SH-SY5Y (cell line): ENCODE data around the gene WFDC2.
A peak's percentile ranks its signal among the peaks of the same experiment; 100 is the strongest.

Source experiments
- GATA2 ChIP-seq: IDR thresholded peaks from 2 replicates; pipeline ENCODE4 v1.6.1; 2011; ENCODE audit warnings: mild to moderate bottlenecking, low read depth, low read length
- GATA3 ChIP-seq: IDR thresholded peaks from 2 replicates; pipeline ENCODE4 v1.6.1; 2011; ENCODE audit warnings: low read depth, mild to moderate bottlenecking, low read length, moderate library complexity

Gene WFDC2, protein sequence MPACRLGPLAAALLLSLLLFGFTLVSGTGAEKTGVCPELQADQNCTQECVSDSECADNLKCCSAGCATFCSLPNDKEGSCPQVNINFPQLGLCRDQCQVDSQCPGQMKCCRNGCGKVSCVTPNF

DNA sequence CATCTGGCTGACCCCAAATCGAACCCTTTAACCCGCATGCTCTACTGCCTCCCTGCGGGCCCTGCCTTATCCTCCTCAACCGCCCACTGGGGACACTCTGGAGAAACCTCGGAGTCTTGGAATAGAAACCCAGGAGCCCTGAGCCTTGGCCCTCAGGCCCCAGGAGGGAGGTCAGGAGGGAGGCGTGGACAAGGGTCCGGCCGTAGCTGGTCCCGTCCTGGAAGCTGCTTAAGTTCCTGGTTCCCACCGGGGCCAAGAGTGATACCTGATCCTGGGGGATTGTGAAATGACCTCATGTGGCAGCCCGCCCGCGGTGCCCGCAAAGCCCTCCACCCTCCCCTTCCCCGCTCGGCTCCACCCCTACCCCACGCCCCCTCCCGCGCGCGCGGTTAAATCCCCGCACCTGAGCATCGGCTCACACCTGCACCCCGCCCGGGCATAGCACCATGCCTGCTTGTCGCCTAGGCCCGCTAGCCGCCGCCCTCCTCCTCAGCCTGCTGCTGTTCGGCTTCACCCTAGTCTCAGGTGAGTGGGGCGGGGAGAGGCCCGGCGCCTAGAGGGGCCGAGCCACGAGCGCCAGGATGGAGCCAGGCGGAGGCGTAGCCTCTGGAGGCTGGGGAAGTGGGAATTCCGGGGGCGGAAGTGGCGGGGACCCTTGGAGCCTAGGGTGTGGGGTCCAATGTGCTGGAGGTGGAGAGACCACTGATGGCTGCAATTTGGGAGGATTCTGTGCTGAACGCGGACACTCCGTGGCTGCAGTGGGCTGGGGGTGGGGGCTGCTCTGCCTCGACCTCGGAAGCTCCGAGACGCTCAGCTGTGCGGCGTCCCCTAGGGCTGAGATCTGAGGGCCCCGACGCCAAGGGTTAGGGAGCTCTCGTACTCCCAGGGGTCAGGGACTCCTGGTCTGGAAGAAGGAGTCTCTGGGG is at the start of gene WFDC2:
WFDC2 (plus strand) TSS at position 418 of the 926 bp plus-strand sequence; CDS start at position 447, 29 bp downstream.
- TF ChIP-seq GATA2 (no peak), GATA3 (no peak)

DNA sequence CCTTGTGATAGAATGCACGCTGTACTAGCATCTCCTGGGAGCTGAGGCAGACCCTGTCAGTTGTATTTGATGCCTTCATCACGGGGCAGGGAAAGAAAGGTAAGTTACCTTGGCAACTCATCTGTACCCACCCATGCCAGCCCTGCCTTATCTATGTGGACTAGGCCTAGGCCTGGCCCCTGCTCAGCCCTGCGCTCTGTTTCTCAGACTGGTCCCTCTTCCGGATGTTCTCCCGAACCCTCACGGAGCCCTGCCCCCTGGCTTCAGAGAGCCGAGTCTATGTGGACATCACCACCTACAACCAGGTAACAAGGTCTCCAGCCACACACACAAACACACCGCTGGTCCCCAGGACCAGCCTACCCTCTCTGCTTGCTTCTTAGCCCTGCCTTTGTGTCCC is 49.4 kb upstream of the WFDC2 start:
- TF ChIP-seq GATA3 (no peak), GATA2 (no peak)

DNA sequence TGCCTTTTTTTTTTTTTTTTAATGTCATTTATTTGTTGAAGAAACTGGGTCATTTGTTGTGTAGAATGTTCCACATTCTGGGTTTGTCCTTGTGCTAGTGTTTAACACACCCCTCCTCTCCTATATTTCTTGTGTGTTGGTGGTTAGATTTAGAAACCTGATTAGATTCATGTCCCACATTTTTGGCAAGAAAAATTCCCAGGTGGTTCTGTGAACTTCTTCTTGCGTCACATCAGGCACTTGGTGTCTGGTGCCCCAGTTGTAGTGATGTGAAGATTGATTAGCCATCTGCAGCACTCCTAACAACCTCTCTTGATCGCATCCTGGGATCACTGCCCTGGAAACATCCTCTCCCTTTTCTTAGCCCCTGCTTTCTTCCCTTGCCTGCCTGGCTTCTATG is 45.9 kb upstream of the WFDC2 start:
- TF ChIP-seq GATA2, result no peak

DNA sequence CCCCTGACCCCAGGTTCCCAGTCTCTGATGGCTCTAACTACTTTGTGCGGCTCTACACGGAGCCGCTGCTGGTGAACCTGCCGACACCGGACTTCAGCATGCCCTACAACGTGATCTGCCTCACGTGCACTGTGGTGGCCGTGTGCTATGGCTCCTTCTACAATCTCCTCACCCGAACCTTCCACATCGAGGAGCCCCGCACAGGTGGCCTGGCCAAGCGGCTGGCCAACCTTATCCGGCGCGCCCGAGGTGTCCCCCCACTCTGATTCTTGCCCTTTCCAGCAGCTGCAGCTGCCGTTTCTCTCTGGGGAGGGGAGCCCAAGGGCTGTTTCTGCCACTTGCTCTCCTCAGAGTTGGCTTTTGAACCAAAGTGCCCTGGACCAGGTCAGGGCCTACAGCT is 44.0 kb upstream of the WFDC2 start:
- TF ChIP-seq GATA3 (no peak), GATA2 (no peak)

DNA sequence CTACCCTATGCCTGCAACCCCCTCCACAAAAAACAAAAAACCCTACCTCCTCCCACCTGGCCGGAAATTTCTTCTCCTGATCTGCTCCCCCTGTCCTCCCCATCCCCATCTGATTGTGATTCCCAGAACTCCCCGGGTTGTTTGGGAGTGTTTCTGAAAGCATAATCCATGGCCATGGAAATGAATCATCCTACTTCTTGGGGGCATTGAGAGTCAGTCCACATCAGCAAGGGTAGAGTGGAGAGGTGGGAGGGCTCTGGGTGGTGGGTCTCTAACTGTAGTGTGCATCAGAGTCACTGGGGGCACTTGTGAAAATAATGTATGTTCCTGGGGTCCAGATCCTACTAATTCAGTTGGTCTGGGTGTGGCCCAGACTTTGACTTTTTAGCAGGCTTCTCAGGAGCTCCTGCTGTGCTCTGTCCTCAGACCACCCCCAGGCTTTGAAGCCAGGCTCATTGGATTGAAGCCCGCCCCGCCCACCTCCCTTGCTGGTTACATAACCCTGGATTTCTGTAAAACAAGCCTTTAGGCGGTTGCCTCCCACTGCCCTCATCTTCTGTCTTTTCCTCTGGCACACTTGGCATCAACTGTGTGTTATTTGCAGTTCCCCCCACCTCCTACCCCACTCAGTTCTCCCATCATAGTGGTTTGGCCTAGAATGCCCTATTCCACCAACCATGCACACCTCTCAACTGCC is 43.1 kb upstream of the WFDC2 start:
- TF ChIP-seq GATA2 (no peak), GATA3 (no peak)

DNA sequence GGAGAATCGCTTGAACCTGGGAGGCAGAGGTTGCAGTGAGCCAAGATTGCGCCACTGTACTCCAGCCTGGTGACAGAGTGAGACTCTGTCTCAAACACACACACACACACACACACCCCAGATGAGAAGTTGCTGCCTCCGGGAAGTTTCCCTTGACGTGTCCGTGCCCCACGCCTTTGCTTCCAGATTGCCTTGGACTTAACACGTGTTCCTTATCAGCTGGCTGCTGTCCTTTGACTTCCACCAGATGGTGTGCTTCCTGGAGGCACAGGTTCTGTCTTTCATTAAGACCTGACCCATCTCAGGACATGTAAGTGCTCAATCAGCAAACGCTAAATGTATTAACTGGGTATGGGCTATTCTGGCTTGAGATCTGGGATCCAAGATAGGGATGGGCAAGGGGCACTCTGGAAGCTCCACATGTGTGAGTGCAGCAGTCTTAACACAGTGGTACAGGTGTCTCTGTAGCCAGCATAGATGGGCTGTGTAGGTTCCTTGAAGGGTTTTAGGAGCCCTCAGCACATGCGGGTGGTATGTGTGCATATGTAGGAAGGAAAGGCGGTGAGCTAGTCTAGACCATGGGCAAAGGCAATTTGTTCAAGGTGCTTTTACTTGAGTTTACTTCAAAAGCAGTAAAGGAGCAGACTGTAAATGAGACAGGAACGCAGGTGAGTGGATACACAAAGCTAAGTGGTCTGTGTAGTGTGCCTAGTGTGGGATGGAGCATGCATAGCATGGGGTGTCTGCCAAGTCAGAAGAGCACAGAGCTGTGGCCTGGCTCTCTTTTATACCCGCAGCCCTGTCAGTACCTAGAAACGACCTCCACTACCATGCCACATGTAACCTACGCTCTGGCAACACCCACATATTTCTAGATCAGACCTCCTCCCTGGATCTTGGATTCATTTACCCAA is 42.1 kb upstream of the WFDC2 start:
- TF ChIP-seq GATA3 (peak; percentile 87), GATA2 (peak; percentile 93)

DNA sequence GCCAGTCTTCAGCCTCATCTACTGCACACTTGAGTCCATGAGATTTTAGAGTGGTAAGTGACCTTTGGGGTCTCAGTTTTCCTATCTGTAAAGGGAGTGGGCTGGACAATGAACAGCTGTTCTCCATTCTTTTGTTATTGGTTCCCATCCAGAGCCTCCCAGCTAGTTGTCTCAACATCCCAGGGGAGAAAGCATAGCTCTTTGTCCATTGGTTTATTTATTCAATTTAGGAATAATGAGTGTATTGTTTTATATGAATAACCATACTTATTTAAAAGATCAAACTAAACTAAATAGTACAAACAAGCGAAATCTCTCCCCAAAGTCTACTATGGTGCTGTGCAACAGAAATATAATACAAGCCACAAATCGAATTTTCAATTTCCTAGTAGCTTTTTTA is 39.9 kb upstream of the WFDC2 start:
- TF ChIP-seq GATA2 (no peak), GATA3 (no peak)

DNA sequence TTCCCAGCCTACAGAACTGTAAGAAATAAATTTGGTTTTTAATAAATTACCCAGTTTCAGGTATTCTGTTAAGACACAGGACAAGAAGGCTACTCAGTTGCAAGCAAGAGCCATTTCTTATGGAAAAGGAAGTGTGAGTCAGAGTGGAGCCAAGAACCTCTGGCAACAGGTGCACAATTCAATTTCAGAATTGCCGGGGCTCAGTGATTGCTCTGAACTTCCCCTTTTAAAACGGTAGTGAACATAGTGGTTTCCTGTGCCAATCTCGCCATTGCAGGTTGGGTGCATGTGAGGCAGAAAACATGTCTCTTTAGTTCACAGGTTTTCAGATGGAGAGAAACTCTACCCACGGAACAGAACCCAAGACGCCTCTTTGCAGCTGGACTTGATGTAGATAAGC is 37.3 kb upstream of the WFDC2 start:
- no peak for TF ChIP-seq GATA2
- no peak for TF ChIP-seq GATA3

DNA sequence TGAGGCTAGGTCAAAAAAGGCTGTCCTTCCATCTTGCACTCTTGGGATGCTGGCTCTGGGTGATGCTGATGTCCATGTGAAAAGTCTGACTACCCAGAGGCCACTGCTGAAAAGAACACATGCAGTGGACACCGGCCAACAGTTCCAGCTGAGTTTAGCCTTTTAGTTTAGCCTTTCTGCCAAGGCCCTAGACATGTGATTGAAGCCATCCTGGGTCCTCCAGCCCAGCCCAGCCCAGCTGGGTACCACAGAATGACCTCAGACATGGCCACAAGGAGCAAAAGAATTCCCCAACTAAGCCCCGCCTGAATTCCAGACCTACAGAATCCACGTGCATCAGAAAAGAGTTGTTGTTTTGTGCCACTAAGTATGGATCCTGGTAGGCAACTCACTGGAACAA is 36.2 kb upstream of the WFDC2 start:
- TF ChIP-seq GATA2 (no peak), GATA3 (no peak)

DNA sequence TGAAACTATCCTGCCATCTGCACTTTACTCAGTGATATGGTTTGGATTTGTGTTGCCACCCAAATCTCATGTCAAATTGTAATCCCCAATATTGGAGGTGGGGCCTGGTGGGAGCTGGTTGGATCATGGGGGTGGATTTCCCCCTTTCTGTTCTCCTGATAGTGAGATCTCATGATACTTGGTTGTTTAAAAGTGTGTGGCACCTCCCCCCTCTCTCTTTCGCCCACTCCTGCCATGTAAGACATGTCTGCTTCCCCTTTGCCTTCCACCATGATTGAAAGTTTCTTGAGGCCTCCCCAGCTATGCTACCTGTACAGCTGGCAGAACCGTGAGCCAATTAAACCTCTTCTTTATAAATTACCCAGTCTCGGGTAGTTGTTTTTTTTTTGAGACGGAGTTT is 35.6 kb upstream of the WFDC2 start:
- TF ChIP-seq GATA3 (no peak), GATA2 (no peak)

DNA sequence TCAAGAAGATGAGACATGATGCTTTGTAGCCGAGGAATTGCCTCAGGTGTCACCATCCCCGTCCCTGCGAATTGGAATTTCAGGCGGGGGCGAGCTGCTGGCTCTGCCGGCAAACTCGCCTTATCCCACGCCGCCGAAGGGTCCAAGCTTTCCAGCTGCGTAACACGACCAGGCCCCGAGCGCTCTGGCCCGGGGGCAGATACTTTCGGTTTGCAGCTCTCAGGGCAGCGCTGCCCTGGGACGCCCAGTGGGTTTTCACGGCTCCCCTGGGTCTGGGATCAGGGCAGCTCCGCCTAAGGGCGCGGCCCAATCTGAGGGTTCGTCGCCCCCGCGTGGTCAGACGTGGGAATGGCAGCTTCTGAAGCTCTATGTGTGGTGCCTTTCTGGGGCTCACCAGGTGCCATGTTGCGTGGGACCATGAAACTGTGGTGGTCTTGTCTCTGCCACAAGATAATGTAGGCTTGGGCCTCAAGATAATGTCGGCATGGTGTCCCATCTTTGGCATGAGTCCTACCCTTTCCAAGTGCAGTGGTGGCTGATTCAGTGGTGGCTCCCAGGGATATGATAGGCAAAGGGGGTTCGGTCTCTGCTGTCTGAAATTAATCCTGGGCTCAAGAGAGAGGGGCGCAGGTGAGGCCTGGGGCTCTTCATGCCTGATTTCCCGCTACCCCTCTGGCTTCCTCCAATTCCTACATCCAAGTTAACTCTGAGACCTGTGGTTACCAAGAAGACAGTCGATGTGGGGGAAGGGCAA is 32.6 kb upstream of the WFDC2 start:
- TF ChIP-seq GATA2 (no peak; the same call in 1 of the 2 replicates), GATA3 (no peak)

DNA sequence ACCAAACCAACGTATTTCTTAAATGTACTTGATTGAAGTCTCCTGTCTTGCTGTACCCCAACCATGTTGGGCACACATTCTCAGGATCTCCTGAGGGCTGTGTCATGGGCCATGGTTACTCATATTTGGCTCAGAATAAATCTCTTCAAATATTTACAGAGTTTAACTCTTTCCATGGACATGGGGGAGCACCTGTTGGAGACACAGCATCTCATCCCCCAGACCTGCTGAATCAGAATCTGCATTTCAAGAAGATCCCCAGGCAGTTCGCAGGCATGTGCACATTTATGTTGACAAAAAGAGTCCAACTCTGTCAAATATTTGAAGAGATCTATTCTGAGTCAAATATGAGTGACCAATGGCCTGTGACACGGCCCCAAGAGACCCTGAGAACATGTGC is 29.1 kb upstream of the WFDC2 start:
- TF ChIP-seq GATA2 (no peak), GATA3 (no peak)

DNA sequence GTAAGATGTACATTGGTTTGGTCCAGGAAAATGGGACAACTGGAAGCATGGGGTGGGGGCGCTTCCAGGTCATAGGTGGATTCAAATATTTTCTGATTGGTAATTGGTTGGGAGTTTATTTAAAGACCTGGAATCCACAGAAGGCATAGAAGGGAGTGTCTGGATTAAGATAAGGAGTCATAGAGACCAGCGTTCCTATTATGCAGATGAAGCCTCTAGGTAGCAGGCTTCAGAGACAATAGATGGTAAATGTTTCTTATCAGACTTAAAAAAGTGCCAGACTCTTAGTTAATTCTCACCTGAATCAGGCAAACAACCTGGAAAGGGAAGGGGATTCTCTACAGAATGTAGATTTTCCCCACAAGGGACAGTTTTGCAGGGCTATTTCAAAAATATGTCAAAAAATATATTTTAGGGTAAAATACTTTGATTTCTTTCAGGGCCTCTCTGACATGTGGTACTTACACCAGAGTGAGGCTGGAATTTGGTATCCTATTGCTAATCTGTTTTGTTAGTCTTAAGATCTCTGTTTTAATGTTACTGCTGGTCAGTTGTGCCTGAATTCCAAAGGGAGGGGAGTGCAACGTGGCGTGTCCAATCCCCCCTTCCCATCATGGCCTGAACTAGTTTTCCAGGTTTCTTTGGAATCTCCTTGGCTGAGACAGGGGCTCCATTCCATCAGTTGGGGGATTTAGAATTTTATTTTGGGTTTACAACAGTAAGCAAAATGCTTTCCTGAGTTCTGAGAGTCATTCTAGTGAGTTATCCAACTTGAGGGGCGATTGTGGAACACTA is 28.5 kb upstream of the WFDC2 start:
- TF ChIP-seq GATA2 (no peak), GATA3 (no peak)
